ENCODE data around the gene FBN1.

DNA sequence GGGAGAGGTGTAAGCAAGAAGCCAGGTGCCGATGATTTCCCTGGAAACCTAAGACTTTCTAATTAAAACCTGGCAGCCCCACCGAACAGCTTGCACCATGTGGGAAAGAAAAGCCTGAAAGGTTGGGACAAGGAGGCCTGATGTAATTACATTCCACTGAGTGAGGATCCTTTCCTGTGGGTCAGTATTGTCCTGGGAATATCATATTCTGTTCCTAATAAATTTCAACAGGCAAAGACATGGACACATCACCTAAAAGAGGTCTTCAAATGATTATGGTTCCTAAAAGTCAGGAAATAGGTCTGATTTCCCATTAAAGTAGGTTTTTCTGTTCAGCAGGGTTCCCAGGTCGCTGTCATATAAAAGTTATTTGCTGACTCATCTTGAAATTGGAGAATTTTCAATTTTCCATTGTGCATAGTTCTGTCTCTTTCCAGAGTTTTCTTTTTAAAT is 255.8 kb downstream of the FBN1 start:
- TF ChIP-seq, protein P1, sequence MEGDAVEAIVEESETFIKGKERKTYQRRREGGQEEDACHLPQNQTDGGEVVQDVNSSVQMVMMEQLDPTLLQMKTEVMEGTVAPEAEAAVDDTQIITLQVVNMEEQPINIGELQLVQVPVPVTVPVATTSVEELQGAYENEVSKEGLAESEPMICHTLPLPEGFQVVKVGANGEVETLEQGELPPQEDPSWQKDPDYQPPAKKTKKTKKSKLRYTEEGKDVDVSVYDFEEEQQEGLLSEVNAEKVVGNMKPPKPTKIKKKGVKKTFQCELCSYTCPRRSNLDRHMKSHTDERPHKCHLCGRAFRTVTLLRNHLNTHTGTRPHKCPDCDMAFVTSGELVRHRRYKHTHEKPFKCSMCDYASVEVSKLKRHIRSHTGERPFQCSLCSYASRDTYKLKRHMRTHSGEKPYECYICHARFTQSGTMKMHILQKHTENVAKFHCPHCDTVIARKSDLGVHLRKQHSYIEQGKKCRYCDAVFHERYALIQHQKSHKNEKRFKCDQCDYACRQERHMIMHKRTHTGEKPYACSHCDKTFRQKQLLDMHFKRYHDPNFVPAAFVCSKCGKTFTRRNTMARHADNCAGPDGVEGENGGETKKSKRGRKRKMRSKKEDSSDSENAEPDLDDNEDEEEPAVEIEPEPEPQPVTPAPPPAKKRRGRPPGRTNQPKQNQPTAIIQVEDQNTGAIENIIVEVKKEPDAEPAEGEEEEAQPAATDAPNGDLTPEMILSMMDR (conservative IDR thresholded peaks at IDR 0.05), result no peak
- TF ChIP-seq ZFX (IDR thresholded peaks at IDR 0.05), result no peak

Measured in C4-2B (cell line).